GM21786 (cell line): ENCODE measurements around the gene CCDC142.
"Not testable (repeated sequence)": the region's sequence is repeated elsewhere in the genome, so short reads cannot be mapped to it uniquely, and the experiment has no call there.

Experiments used
- ATAC-seq: cut with Tn5 transposase; IDR thresholded peaks from one replicate; pipeline ENCODE4 v1.9.1; 2021; ENCODE audit not compliant: unreplicated experiment

CCDC142 gene

GRCh38 chr2:74499940-74500577 lies 17.3 kb upstream of the CCDC142 start:
- ATAC-seq, result no peak

GRCh38 chr2:74499267-74499939 lies 16.6 kb upstream of the CCDC142 start, which contains the start of gene LBX2:
Gene LBX2 (minus strand): TSS chr2:74499603. CDS start chr2:74499537, 66 bp downstream.
- no peak for ATAC-seq

- no peak for ATAC-seq
Measured at GRCh38 chr2:74498500-74499266, 15.9 kb upstream of the CCDC142 start.

GRCh38 chr2:74497777-74498499 lies 15.1 kb upstream of the CCDC142 start:
- ATAC-seq, result no peak

GRCh38 chr2:74496997-74497776 lies 14.4 kb upstream of the CCDC142 start:
- ATAC-seq, result no peak

- ATAC-seq, result no peak
Measured at GRCh38 chr2:74495440-74495839, 12.6 kb upstream of the CCDC142 start.

- no peak for ATAC-seq
Measured at GRCh38 chr2:74493546-74493945, 10.7 kb upstream of the CCDC142 start.

GRCh38 chr2:74491648-74492544 lies 9.1 kb upstream of the CCDC142 start:
- no peak for ATAC-seq

GRCh38 chr2:74489906-74490305 lies 7.1 kb upstream of the CCDC142 start:
- no peak for ATAC-seq

- ATAC-seq, result no peak
Measured at GRCh38 chr2:74488643-74489481, 6.1 kb upstream of the CCDC142 start.

GRCh38 chr2:74486141-74486540 lies 3.3 kb upstream of the CCDC142 start:
- no peak for ATAC-seq

- not testable (repeated sequence) for ATAC-seq
Measured at GRCh38 chr2:74483675-74484164, 922 bp upstream of the CCDC142 start.

- peak; percentile 26 for ATAC-seq
Measured at GRCh38 chr2:74481961-74482800, 617 bp downstream of the CCDC142 start.

GRCh38 chr2:74481431-74481830 lies 1.4 kb downstream of the CCDC142 start:
- no peak for ATAC-seq

GRCh38 chr2:74474899-74475298 lies 7.9 kb downstream of the CCDC142 start:
- ATAC-seq, result no peak

GRCh38 chr2:74474481-74474880 lies 8.3 kb downstream of the CCDC142 start:
- no peak for ATAC-seq

GRCh38 chr2:74472945-74473258 lies 9.9 kb downstream of the CCDC142 start:
- no peak for ATAC-seq
